HepG2 (cell line): Measurements from ENCODE around the gene TCFL5. TPM values are rescaled to one million over a fixed set of nuclear protein-coding genes. Genes with fewer than 3 reads are reported as not detected.

Source experiments
- MATR3 ChIP-seq: sonication (generic); formaldehyde crosslinking; IDR thresholded peaks from 2 replicates; pipeline ENCODE4 v1.4.0; 2020; ENCODE audit warnings: missing genetic modification reagents
- MXD4 ChIP-seq: IDR thresholded peaks from 2 replicates; pipeline ENCODE4 v1.6.1; 2016; ENCODE audit warnings: mild to moderate bottlenecking, missing biosample characterization, missing genetic modification reagents
- MYC ChIP-seq: sonication (generic); formaldehyde crosslinking; IDR thresholded peaks from 2 replicates; pipeline ENCODE4 v1.9.0; 2021; ENCODE audit warnings: missing genetic modification reagents, borderline replicate concordance
- PLRG1 ChIP-seq: fragments of 450-650 bp; conservative IDR thresholded peaks from 2 replicates; pipeline ENCODE4 v1.6.1; 2016
- SIX4 ChIP-seq: sonication (generic); formaldehyde crosslinking; IDR thresholded peaks from 2 replicates; pipeline ENCODE4 v1.4.0; 2020; ENCODE audit warnings: missing genetic modification reagents
- SOX6 ChIP-seq, 2 experiments: fragments of 450-650 bp in 1 of 2; sonication (generic) in 1 of 2; formaldehyde crosslinking in 1 of 2; IDR thresholded peaks; 2 replicates each; pipeline versions ENCODE4 v1.4.0 to v1.6.1; 2017 to 2020; ENCODE audit warnings: antibody characterized with exemption in 1 of 2, mild to moderate bottlenecking in 1 of 2, missing genetic modification reagents in 1 of 2
- YY1 ChIP-seq: IDR thresholded peaks from 2 replicates; pipeline ENCODE4 v1.6.1; 2011; ENCODE audit warnings: low read length, low read depth, moderate library complexity, mild to moderate bottlenecking; ENCODE audit not compliant: insufficient read depth, insufficient replicate concordance
- ZBTB38 ChIP-seq: sonication (generic); formaldehyde crosslinking; IDR thresholded peaks from 2 replicates; pipeline ENCODE4 v1.5.1; 2020; ENCODE audit warnings: mild to moderate bottlenecking, missing genetic modification reagents
- ZNF17 ChIP-seq: sonication (generic); formaldehyde crosslinking; IDR thresholded peaks from 2 replicates; pipeline ENCODE4 v1.5.0; 2020; ENCODE audit warnings: mild to moderate bottlenecking, missing genetic modification reagents
- ZNF207 ChIP-seq: fragments of 450-650 bp; IDR thresholded peaks from 2 replicates; pipeline ENCODE4 v1.6.1; 2016; ENCODE audit warnings: antibody characterized with exemption, borderline replicate concordance
- ZNF24 ChIP-seq: fragments of 450-650 bp; IDR thresholded peaks from 2 replicates; pipeline ENCODE4 v1.6.1; 2017; ENCODE audit warnings: antibody characterized with exemption, mild to moderate bottlenecking
- ZNF432 ChIP-seq: sonication (generic); formaldehyde crosslinking; IDR thresholded peaks from 2 replicates; pipeline ENCODE4 v1.5.0; 2020; ENCODE audit warnings: missing genetic modification reagents, mild to moderate bottlenecking, borderline replicate concordance
- ZNF614 ChIP-seq: IDR thresholded peaks from 2 replicates; pipeline ENCODE4 v1.6.1; 2018; ENCODE audit warnings: missing biosample characterization, missing genetic modification reagents, inconsistent platforms, borderline replicate concordance
- ZNF747 ChIP-seq: sonication (generic); formaldehyde crosslinking; IDR thresholded peaks from 2 replicates; pipeline ENCODE4 v1.8.1; 2023; ENCODE audit warnings: missing genetic modification reagents, mild to moderate bottlenecking, borderline replicate concordance
- ZNF891 ChIP-seq: sonication (generic); formaldehyde crosslinking; IDR thresholded peaks from 2 replicates; pipeline ENCODE4 v1.5.0; 2020; ENCODE audit warnings: mild to moderate bottlenecking, missing genetic modification reagents
- polyA plus RNA-seq, 8 experiments: library from polyadenylated mRNA; depleted of rRNA in 3 of 8; stranded (reverse) in 7 of 8; unstranded in 1 of 8; fragments of >200 nt; fragmentation: Illumina TruSeq in 4 of 8; extraction: Trizol in 4 of 8; gene quantifications; 2 replicates each; pipeline versions ENCODE4 v1.2.1 to v1.2.3, GENCODE V29; 2011 to 2016; ENCODE audit warnings: low read depth in 4 of 8, missing spikeins in 1 of 8, mixed read lengths in 1 of 8; ENCODE audit not compliant: insufficient read depth in 1 of 8
- total RNA-seq, 5 experiments: library from RNA; depleted of rRNA; stranded (reverse); fragments of >200 nt; fragmentation: Illumina TruSeq; extraction: Trizol; gene quantifications; 2 replicates each; pipeline ENCODE4 v1.2.3, GENCODE V29; 2016; ENCODE audit warnings: low read depth in 1 of 5
- TF ChIP-seq, protein P1 (sequence below): sonication (generic); IDR thresholded peaks from 2 replicates; pipeline ENCODE4 v1.6.1; 2016; ENCODE audit warnings: low read depth, borderline replicate concordance
- TF ChIP-seq, protein P2 (sequence below): sonication (generic); formaldehyde crosslinking; IDR thresholded peaks from 2 replicates; pipeline ENCODE4 v1.5.0; 2020; ENCODE audit warnings: mild to moderate bottlenecking, missing genetic modification reagents
- TF ChIP-seq, protein P3 (sequence below): sonication (generic); formaldehyde crosslinking; IDR thresholded peaks from 2 replicates; pipeline ENCODE4 v1.4.0; 2020; ENCODE audit warnings: low read depth, mild to moderate bottlenecking, missing genetic modification reagents
- TF ChIP-seq, protein P4 (sequence below): sonication (generic); formaldehyde crosslinking; IDR thresholded peaks from 2 replicates; pipeline ENCODE4 v1.4.0; 2020; ENCODE audit warnings: missing genetic modification reagents; ENCODE audit errors: not compliant biosample characterization
- TF ChIP-seq, protein P5 (sequence below): sonication (generic); formaldehyde crosslinking; IDR thresholded peaks from 2 replicates; pipeline ENCODE4 v1.5.0; 2020; ENCODE audit warnings: missing genetic modification reagents, mild to moderate bottlenecking, borderline replicate concordance

Gene TCFL5
- total and polyA plus RNA-seq, 2 of the 13 experiments (the other 11 are each of a cell fraction or from before 2014, with no cell fraction given) = 14.8 to 20.0 TPM

DNA sequence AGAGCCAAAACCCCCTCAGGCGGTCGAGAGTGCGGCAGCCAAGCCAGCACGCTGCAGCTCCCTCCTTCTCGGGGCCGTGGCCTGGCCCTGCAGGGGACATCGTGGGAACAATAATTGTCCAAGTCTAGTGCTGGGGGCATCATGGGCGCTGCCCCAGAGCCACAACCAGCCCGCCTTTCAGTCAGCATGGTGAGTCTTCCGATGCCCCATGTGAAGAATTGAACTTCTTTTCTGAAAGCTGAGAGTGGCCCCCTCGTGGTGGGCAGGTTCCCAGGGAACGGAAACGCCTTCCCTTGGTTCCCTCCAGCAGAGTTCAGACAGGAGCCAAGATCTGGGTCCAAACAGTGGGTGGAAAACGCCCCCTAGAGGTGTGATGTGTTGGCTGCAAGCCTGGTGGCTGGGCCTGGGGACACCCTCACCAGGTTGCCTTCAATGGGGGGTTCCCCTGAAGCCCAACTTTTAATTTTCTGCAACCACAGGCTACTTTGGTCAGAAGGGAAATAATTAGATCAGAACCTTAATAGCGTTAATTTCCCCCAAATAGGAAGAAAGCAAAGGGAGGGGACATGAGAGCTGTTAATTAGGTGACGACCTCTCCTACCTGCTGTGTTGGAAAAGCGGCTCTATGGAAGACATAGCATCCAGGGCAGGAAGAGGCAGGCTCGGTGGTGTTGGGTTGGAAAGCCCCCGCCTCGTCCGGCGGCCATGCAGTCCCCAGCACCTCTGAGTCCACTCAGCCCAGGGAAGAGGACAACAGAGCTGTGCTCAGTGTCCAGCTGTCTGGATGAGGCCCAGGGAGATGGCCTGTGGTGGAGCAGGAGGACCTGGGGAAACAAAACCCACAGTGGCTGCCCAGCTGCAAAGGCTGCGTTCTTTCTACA, 70.1 kb downstream of the TCFL5 start (continued):
- TF ChIP-seq ZNF614 (CRISPR knock-in tag) (peak; percentile 76), SIX4 (CRISPR knock-in tag) (peak; percentile 56; the same call in 1 of the 2 replicates), MXD4 (peak; percentile 45; the same call in 1 of the 2 replicates), PLRG1 (no peak), MATR3 (no peak), MYC (CRISPR knock-in tag) (peak; percentile 68; the same call in 1 of the 2 replicates), ZNF432 (CRISPR knock-in tag) (no peak), ZNF24 (0 out of 2 replicates have a peak, but pooled peaks have one; percentile 29), ZNF747 (CRISPR knock-in tag) (peak; percentile 55; the same call in 1 of the 2 replicates), ZNF891 (peak; percentile 18; the same call in 1 of the 2 replicates), SOX6 (IDR thresholded peaks at IDR 0.05) (no peak), SOX6 (CRISPR knock-in tag; IDR thresholded peaks at IDR 0.05) (peak; percentile 73), ZBTB38 (CRISPR knock-in tag) (no peak; the same call in 1 of the 2 replicates), ZNF17 (CRISPR knock-in tag) (no peak), ZNF207 (no peak), YY1 (peak; percentile 75)
- TF ChIP-seq, protein P1, sequence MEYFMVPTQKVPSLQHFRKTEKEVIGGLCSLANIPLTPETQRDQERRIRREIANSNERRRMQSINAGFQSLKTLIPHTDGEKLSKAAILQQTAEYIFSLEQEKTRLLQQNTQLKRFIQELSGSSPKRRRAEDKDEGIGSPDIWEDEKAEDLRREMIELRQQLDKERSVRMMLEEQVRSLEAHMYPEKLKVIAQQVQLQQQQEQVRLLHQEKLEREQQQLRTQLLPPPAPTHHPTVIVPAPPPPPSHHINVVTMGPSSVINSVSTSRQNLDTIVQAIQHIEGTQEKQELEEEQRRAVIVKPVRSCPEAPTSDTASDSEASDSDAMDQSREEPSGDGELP = peak; percentile 74; the same call in 1 of the 2 replicates
- TF ChIP-seq, protein P2, sequence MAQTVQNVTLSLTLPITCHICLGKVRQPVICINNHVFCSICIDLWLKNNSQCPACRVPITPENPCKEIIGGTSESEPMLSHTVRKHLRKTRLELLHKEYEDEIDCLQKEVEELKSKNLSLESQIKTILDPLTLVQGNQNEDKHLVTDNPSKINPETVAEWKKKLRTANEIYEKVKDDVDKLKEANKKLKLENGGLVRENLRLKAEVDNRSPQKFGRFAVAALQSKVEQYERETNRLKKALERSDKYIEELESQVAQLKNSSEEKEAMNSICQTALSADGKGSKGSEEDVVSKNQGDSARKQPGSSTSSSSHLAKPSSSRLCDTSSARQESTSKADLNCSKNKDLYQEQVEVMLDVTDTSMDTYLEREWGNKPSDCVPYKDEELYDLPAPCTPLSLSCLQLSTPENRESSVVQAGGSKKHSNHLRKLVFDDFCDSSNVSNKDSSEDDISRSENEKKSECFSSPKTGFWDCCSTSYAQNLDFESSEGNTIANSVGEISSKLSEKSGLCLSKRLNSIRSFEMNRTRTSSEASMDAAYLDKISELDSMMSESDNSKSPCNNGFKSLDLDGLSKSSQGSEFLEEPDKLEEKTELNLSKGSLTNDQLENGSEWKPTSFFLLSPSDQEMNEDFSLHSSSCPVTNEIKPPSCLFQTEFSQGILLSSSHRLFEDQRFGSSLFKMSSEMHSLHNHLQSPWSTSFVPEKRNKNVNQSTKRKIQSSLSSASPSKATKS = no peak
- TF ChIP-seq, protein P3, sequence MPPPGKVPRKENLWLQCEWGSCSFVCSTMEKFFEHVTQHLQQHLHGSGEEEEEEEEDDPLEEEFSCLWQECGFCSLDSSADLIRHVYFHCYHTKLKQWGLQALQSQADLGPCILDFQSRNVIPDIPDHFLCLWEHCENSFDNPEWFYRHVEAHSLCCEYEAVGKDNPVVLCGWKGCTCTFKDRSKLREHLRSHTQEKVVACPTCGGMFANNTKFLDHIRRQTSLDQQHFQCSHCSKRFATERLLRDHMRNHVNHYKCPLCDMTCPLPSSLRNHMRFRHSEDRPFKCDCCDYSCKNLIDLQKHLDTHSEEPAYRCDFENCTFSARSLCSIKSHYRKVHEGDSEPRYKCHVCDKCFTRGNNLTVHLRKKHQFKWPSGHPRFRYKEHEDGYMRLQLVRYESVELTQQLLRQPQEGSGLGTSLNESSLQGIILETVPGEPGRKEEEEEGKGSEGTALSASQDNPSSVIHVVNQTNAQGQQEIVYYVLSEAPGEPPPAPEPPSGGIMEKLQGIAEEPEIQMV (CRISPR knock-in tag) = 0 out of 2 replicates have a peak, but pooled peaks have one; percentile 22
- TF ChIP-seq, protein P4, sequence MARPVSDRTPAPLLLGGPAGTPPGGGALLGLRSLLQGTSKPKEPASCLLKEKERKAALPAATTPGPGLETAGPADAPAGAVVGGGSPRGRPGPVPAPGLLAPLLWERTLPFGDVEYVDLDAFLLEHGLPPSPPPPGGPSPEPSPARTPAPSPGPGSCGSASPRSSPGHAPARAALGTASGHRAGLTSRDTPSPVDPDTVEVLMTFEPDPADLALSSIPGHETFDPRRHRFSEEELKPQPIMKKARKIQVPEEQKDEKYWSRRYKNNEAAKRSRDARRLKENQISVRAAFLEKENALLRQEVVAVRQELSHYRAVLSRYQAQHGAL = no peak
- TF ChIP-seq, protein P5, sequence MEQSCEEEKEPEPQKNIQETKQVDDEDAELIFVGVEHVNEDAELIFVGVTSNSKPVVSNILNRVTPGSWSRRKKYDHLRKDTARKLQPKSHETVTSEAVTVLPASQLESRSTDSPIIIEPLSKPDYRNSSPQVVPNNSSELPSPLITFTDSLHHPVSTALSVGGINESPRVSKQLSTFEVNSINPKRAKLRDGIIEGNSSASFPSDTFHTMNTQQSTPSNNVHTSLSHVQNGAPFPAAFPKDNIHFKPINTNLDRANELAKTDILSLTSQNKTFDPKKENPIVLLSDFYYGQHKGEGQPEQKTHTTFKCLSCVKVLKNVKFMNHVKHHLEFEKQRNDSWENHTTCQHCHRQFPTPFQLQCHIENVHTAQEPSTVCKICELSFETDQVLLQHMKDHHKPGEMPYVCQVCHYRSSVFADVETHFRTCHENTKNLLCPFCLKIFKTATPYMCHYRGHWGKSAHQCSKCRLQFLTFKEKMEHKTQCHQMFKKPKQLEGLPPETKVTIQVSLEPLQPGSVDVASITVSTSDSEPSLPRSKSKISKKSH (CRISPR knock-in tag) = 0 out of 2 replicates have a peak, but pooled peaks have one; percentile 58
